Esophagus squamous epithelium (tissue), 5 donors: ENCODE results near the gene DRD4. TPM values are rescaled to one million over a fixed set of nuclear protein-coding genes. Genes with fewer than 3 reads are reported as not detected.

Source experiments
- DNase-seq: peaks from one replicate; lab custom pipeline; 2025; lab: John Stamatoyannopoulos, UW
- H3K27ac ChIP-seq, 4 donors: fragments of 200-600 bp; sonication (generic); one replicate each; pipeline ENCODE4 v1.5.1; 2016 to 2019; ENCODE audit warnings: mild to moderate bottlenecking in 1 of 4
- H3K27me3 ChIP-seq, 4 donors: fragments of 200-600 bp; sonication (generic); 1 replicate in 3 of 4; 2 replicates in 1 of 4; pipeline versions ENCODE4 v1.5.1 to v1.6.0; 2017 to 2021; ENCODE audit warnings: antibody characterized with exemption in 1 of 4
- H3K36me3 ChIP-seq, 3 donors: fragments of 200-600 bp; sonication (generic); one replicate each; pipeline ENCODE4 v1.5.1; 2016 to 2019
- H3K4me1 ChIP-seq, 3 donors: fragments of 200-600 bp; sonication (generic); one replicate each; pipeline ENCODE4 v1.5.1; 2017 to 2019
- H3K4me3 ChIP-seq, 4 donors: fragments of 200-600 bp; sonication (generic); 1 replicate in 3 of 4; 2 replicates in 1 of 4; pipeline ENCODE4 v1.5.1; 2016 to 2019; ENCODE audit warnings: mild to moderate bottlenecking in 2 of 4, moderate library complexity in 1 of 4
- H3K9me3 ChIP-seq, 3 donors: fragments of 200-600 bp; sonication (generic); one replicate each; pipeline ENCODE4 v1.5.1; 2016 to 2019
- POLR2A ChIP-seq, 4 donors: fragments of 450-650 bp; IDR thresholded peaks; one replicate each; pipeline ENCODE4 v1.6.1; 2017; ENCODE audit warnings: antibody characterized with exemption in 4 of 4, mild to moderate bottlenecking in 4 of 4, moderate library complexity in 3 of 4
- WGBS, 2 donors: methylation state at CpG; one replicate each; pipeline ENCODE4 v1.1.5; 2018; 5-methylcytosine and 5-hydroxymethylcytosine counted together
- intact Hi-C: fragments of 100-400 bp; cut with DNase I; formaldehyde crosslinking; loops from one replicate; pipeline ENCODE4 v1.15.0; 2022
- total RNA-seq, 4 donors: library from RNA; depleted of rRNA; stranded (reverse); fragments of >200 nt; gene quantifications; one replicate each; pipeline ENCODE4 v1.1.0, GENCODE V29; 2016
- TF ChIP-seq, protein P1 (sequence below), 6 experiments: fragments of 450-650 bp in 4 of 6; fragments of 200-600 bp in 2 of 6; sonication (generic) in 2 of 6; IDR thresholded peaks; one replicate each; pipeline ENCODE4 v1.5.1; 2016 to 2019; ENCODE audit warnings: antibody characterized with exemption in 6 of 6, mild to moderate bottlenecking in 4 of 6, moderate library complexity in 4 of 6
- donor health status: DM: yes; HTN: yes; CAD: no.

Gene DRD4
- total RNA-seq, 4 donors from 2014 or later, result 0.76 TPM; not detected in 3

DNA sequence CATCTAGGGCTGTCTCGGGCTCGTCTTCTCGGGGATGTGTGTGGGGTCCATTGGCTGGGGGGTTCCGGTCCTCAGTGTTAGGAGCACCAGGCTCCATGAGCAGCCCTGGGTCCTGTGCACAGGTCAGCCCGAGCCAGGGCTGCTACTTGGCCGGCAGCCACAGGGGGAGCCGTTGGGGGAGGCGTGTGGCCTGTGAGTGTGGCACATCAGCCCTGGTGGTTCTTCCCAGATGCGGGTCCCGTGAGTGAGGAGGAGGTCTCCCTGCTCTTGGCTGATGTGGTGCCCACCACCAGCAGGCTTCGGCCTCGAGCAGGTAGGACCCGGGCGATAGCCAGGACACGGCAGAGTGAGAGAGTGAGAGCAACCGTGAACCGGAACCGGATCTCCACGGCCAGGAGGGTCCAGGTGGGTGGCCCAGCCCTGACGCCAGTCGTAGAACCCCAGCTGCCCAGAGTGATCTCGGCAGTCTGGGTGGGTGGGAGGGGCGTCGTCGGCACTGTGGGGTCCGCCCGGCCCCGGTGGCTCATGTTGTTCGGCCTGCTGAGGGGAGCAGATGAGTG, 39.8 kb upstream of the DRD4 start:
- Histone ChIP-seq H3K4me3 (no peak overlapping the region), H3K27ac (no peak overlapping the region), H3K27me3 (no peaks in the 10 kb centered on the region), H3K36me3 (peaks cover 69 to 100% (median 71%) of the 10 kb centered on the region in 3 donors), H3K9me3 (no peaks in the 10 kb centered on the region), H3K4me1 (no peaks in the 10 kb centered on the region)
- TF ChIP-seq POLR2A (IDR thresholded peaks at IDR 0.05), result no peak
- TF ChIP-seq, protein P1, sequence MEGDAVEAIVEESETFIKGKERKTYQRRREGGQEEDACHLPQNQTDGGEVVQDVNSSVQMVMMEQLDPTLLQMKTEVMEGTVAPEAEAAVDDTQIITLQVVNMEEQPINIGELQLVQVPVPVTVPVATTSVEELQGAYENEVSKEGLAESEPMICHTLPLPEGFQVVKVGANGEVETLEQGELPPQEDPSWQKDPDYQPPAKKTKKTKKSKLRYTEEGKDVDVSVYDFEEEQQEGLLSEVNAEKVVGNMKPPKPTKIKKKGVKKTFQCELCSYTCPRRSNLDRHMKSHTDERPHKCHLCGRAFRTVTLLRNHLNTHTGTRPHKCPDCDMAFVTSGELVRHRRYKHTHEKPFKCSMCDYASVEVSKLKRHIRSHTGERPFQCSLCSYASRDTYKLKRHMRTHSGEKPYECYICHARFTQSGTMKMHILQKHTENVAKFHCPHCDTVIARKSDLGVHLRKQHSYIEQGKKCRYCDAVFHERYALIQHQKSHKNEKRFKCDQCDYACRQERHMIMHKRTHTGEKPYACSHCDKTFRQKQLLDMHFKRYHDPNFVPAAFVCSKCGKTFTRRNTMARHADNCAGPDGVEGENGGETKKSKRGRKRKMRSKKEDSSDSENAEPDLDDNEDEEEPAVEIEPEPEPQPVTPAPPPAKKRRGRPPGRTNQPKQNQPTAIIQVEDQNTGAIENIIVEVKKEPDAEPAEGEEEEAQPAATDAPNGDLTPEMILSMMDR (IDR thresholded peaks at IDR 0.05), result no peak
- 94% methylated on average over 13 of the region's 29 CpGs; no CpG with 5 or more reads in 1 of the 2 donors for WGBS, 2 donors
- no peak for DNase-seq
- intact Hi-C loops, result no loop called here

DNA sequence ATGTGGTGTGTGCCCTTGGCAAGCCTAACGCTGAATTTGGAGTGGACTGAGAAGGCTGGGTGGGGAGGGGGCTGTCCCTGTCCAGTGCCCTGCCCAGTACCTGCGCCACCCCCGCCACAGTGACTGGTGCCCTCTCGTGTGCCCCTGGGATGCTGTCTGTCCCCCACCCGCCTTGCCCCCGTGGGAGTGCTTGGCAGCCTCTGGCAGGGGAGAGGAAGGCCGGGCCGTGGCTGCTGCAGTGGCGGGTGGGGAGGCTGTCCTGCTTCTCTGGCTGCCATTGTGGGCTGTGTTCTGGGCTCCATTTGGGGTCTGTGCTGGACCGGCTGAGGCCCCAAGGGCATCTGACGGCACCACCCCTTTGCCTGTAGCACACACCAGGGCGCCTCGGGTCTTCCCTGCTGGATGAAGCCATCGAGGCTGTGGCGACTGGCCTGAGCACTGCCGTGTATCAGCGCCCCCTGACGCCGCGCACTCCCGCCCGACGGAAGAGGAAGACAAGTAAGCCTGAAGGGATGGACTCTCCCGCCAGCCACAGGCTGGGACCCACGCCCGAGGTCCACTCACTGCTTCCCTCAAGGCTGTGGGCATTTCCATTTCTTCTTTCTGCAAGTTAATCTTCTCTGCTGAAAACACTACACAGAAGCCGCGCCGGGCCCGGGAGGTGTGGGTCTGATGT, 38.9 kb upstream of the DRD4 start:
- Histone ChIP-seq H3K36me3 (peaks cover 60 to 100% (median 65%) of the 10 kb centered on the region in 3 donors), H3K4me3 (no peak overlapping the region), H3K9me3 (no peaks in the 10 kb centered on the region), H3K27me3 (no peaks in the 10 kb centered on the region), H3K4me1 (no peaks in the 10 kb centered on the region), H3K27ac (no peak overlapping the region)
- TF ChIP-seq, protein P1 (IDR thresholded peaks at IDR 0.05), result no peak
- no peak for TF ChIP-seq POLR2A (IDR thresholded peaks at IDR 0.05)
- no peak for DNase-seq
- intact Hi-C loops, result no loop called here
- 86 to 88% methylated on average over 7 to 13 of the region's 30 CpGs for WGBS, 2 donors

DNA sequence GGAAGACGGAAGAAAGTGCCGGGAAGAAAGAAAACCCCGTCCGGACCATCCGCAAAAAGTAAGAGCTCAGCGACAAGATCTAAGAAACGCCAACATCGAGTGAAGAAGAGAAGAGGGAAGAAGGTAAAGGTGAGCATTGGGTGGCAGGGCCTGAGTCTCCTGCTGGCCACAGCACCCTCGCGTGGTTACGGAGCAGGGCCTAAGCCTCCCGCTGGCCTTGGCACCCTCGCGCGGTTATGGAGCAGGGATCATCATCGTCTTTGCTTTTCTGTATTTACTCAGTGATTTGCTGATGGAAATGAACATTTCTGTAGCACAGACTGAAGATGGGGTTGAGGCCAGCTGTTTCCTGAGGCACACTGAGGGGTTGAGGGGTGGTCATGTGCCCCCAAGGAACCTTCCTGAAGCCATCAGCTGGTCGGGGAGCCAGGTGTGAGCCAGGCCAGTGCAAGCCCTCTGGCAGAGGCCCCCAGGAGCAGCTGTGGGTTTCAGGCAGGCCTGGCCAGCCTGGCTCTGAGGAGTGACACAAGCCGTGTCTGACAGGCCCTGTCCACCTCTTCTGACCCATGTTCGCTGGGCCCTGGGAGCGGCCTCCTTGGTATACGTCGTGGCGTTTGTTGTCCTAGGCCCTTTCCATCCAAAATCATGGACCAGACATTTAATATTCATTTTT, 35.4 kb upstream of the DRD4 start:
- DNase-seq, result no peak
- Histone ChIP-seq H3K27me3 (no peaks in the 10 kb centered on the region), H3K4me1 (peaks cover 4 to 14% (median 6%) of the 10 kb centered on the region in 3 donors), H3K36me3 (peaks cover 65 to 100% (median 66%) of the 10 kb centered on the region in 3 donors), H3K4me3 (no peak overlapping the region), H3K27ac (no peak overlapping the region), H3K9me3 (no peaks in the 10 kb centered on the region)
- intact Hi-C loops, result no loop called here
- TF ChIP-seq POLR2A (IDR thresholded peaks at IDR 0.05), result no peak
- TF ChIP-seq, protein P1 (IDR thresholded peaks at IDR 0.05), result no peak
- WGBS, 2 donors, result 90 to 91% methylated on average over 16 to 18 of the region's 23 CpGs

DNA sequence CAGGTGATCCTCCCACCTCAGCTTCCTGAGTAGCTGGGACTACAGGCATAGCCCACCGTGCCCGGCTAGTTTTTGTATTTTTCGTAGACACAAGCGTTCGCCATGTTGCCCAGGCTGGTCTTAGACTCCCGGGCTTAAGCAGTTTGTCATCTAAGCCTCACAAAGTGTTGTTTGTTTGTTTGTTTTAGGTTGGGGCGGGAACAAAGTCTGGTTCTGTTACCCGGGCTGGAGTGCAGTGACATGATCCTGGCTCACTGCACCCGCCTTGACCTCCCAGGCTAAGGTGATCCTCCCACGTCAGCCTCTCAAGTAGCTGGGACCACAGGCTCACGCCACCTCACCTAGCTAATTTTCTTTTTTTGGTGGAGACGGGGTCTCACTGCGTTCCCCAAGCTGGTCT, 33.9 kb upstream of the DRD4 start:
- intact Hi-C loops, result no loop called here
- no peak for TF ChIP-seq POLR2A (IDR thresholded peaks at IDR 0.05)
- no peak overlapping the region for H3K4me3 ChIP-seq
- no peaks in the 10 kb centered on the region for H3K9me3 ChIP-seq
- no peak overlapping the region for H3K27ac ChIP-seq
- WGBS, 2 donors, result 92 to 96% methylated on average over 10 to 13 of the region's 13 CpGs
- no peaks in the 10 kb centered on the region for H3K27me3 ChIP-seq
- DNase-seq, result no peak
- peaks cover 4 to 17% (median 6%) of the 10 kb centered on the region in 3 donors for H3K4me1 ChIP-seq
- H3K36me3 ChIP-seq, result peaks cover 66 to 100% (median 67%) of the 10 kb centered on the region in 3 donors

DNA sequence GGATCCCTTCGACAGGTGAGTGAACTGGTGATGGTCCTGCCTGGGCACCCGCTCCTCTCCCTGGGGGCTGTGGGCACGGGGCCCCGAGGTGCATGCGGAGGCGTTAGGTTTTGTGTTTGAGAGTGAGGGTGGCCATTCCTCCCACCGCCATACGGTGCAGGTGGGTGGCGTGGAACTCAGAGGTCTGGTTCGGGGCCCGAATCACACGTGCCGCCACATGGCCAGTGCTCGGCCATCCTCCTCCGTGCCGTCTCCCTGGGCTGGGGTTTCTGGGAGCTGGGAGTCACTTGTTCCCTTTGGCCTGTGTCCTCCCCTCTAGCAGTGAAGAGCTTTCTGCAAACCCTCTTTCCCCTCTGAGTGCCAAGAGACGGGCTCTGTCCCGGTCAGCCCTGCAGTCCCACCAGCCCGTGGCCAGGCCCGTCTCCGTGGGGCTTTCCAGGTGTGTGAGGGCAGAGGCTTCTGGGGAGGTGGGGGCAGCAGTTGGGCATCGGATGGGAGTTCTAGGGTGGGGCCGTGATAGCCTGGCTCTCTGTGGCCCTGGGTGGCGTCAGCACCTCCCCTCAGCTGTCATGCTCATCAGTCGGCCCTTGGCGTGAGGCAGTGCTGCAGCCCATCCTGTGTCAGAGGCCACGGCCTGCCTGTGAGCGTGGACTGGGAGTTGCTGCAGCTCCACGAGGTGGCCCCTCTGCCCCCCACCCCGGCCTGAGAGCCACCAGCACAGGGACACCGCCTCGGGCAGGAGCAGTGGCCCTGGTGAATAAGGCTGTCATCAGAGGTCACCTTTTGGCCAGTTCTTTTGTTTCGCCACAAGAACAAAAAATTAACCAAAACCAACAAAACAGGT, 31.6 kb upstream of the DRD4 start:
- H3K36me3 ChIP-seq, result peaks cover 71 to 100% (median 74%) of the 10 kb centered on the region in 3 donors
- peak overlapping the region; percentile 45 to 72 (median 64) for H3K27ac ChIP-seq
- no peaks in the 10 kb centered on the region for H3K27me3 ChIP-seq
- no peak for DNase-seq
- intact Hi-C loops, result no loop called here
- H3K9me3 ChIP-seq, result no peaks in the 10 kb centered on the region
- H3K4me3 ChIP-seq, result no peak overlapping the region
- peaks cover 4 to 17% (median 6%) of the 10 kb centered on the region in 3 donors for H3K4me1 ChIP-seq
- TF ChIP-seq POLR2A (IDR thresholded peaks at IDR 0.05), result no peak
- TF ChIP-seq, protein P1 (IDR thresholded peaks at IDR 0.05), result no peak
- WGBS, 2 donors, result 85 to 95% methylated on average over 4 to 10 of the region's 33 CpGs
